NAMALWA (cell line): Measurements from ENCODE around the gene ABLIM2.

ENCODE experiments used
- DNase-seq: peaks from one replicate; pipeline ENCODE4 v3.0.0-alpha.2; 2015; ENCODE audit warnings: low spot score

Gene ABLIM2

DNA sequence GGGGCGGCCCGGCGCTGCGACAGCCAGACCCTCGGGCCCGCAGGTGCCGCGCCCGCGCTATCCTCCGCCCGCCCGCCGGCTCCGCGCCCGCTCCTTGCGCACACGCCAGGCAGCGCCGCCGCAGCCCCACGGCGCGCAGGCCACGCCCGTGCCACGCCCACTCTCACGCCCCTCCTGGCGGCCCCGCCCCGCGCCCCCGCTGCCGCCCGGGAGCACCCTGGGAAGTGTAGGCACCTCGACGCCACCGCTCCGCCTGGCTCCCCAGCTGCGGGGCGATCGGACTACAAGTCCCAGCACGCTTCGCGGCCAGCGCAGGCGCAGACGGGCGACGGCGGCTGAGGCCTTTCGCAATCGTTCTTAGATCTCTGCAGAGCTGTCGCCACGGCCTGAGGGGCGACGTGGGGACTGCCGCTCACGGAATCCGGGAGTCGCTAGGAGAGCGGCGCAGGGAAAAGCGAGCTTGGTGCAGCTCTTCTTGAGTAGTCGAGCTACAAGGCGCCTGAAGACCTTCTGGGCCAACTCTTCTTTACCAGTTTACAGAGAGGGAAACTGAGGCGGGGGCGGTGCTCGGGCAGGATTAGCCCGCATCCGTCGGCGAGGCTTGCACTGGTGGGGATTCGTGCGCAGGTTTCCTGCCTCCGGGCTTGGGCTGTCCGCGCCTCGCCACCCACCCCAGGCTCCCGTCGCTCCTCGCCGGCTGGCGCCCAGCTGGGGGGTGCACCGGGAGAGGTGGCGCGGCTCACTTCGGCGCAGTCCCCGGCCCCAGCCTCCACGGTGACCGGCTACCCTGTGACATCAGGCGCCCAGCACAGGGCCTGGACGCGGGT is at the start of gene ABLIM2:
Gene ABLIM2 (minus strand): TSS at position 104 of the 827 bp plus-strand sequence. CDS start 124 bp downstream, outside the sequence.
- DNase-seq, result peak; percentile 98

DNA sequence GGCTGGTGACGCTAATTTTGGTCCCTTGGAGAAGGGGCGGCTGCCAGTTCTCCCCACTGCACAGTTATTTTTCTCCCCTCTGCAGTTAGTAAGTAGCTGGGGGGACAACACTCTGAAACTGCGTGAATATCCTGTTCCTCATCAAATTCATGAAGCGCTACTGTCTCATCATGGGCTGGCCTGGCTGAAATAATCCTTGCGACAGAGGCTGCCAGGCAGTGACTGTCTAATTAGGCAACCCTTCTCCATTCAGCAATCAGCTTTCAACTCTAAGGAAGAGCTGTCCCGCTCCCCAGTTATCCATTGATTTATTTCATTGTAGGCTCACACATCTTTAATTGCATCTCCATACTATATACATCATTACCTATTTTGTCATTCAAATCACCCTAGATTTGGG is 48.7 kb upstream of the ABLIM2 start:
- no peak for DNase-seq

DNA sequence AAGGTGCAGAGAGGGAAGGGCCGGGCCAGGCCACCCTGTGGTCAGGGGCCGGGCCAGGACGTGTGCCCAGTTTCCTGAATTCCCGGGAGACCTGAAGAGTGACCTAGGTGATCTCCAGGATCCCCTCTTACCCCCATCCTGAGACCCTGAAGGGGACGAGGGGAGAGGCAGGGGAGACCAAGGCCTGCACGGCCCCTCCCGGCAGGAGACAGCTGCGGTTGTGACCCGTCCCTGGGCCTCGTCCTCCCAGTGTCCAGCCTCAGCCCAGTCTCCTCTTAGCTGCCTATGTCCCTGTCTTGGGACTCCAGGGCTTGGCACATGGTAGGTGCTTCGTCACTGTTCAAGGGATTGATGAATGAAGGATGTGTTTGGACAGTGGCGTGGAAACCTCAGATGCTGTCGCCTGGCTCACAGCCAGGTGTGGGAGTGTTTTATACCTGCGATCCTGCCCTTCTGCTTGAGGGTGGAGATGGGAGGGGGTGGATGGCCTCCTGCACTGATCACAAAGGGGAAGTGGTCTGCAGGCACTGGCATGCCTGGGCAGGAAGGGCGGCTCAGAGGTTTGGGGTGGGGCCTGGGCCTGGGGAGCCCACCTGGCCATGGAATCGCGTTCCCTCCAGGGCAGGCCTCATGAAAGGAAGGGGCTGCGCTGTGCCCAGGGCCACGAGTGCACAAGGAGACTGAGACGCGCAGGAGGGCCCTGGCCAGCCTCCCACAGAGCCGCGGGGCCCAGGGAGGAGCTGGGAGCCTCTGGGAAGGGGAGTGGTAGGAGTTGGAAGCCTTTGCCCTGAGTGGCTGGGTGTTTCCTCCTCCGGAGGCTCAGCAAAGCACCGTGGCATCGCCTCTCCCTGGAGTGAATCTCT is 47.4 kb upstream of the ABLIM2 start:
- DNase-seq, result peak; percentile 29

- DNase-seq, result no peak
Measured at GRCh38 chr4:8205241-8205707, 46.7 kb upstream of the ABLIM2 start.

DNA sequence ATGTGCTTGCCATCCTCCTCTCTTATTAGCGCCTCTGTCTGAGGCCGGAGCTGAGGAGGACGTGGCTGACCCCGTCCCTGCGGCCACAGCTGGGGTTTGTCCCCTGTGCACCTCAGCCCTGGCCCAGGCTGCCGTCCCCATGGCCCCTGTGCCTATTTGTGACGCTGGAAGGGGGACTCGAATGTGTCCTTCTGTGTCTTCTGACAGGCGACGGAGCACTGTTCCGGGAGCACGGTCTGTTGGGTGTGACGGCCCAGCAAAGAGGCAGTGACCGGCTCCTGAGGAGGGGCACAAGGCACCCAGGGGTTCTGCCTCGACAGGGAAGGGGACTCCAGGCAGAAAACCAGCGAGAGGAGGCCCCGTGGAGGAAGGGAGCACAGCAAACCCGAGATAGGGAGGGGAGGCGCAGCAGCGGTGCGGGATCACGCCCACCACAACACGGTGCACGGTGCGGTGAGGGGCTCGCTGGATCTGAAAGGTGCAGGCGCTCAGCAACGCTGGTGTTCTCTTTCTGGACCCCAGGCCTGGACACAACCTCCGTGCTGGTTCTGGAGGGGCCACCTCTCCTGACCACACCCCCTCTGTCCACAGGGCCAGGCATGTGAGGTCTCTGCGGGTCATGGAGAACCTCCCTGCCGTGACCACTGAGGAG is 46.1 kb upstream of the ABLIM2 start:
- DNase-seq, result no peak

GRCh38 chr4:8203817-8204216 is 45.2 kb upstream of the ABLIM2 start:
- DNase-seq, result no peak

- peak; percentile 23 for DNase-seq
Measured at GRCh38 chr4:8203052-8203401, 44.4 kb upstream of the ABLIM2 start.

DNA sequence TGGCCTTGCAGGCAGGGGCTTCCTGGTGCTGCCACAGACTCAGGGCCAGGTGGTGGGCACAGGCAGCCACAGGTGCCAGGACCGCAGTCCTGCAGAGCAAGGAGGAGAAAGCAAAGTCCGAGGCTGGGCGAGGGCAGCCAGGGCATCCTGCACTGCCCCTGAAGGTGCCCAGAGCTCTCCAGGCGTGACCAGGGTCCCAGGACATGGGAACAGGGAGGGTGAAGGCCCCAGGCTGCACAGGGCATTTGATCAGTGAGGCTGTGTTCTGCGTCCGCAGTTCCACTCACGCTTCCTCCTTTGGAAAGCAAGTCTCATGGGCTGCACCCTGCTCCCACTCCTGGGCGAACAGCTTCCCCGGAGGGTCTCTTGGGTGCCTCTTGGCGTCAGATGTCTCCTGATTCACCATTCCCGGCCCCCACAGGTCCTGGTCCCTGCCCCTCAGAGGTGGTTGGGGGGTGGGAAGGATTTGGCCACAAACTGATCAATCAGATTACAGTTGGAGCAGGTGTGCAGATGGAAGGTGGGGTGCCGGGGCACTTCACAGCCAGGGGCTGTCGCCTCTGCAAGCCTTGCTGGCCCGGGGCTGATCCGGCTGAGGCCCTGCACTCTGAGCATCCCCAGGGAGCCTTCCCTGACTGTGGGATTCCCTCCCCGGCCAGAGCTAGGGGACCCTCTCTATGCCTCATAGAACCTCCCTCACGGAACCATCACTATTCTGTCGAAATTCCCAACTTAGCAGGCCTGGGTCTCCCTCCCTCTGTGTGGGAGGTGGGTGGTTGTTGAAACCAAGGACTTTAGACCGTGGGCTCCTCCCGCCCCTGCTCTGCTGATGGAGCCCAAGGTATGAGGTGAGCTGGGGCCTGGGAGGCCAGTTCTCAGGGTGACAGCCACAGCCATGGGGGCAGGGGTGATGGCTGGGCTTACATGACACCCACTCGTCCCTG is 43.8 kb upstream of the ABLIM2 start:
- peak; percentile 44 for DNase-seq

GRCh38 chr4:8201321-8201781 is 42.7 kb upstream of the ABLIM2 start:
- peak; percentile 79 for DNase-seq

- DNase-seq, result peak; percentile 88
Measured at GRCh38 chr4:8200302-8200975, 41.8 kb upstream of the ABLIM2 start.

DNA sequence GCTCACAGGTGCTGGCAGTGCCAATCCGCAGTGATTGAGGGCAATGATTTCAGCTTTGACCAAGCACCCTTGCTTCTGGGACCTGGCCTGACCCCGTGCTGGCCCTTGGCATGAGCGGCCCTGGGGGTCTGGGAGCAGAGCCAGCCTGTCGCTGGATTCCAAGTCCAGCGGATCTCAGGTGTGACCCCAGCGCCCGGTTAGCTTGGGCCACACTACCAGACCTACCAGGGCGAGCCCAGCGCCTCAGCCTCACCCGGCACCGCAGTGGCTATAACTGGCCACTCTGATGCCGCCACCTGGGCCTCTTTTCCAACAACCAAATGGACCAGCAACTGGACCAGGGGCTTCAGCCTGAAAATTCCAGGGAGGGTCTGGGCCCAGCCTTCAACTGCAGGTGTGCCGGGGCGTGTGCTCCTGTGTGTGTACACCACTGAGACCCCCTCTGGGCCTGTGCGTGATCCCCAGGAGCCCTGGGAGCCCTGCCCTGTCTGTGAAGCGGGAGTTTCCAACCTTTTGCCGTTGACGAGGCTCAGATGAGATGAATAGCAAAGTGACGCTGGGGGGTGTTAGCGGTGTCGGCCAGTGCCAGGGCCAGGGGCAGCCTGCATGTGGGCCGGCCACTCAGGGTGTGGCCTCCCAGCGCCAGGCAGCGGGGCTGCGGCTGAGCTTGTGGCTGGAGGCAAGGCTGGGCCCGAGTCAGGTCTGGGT is 41.1 kb upstream of the ABLIM2 start:
- no peak for DNase-seq

DNA sequence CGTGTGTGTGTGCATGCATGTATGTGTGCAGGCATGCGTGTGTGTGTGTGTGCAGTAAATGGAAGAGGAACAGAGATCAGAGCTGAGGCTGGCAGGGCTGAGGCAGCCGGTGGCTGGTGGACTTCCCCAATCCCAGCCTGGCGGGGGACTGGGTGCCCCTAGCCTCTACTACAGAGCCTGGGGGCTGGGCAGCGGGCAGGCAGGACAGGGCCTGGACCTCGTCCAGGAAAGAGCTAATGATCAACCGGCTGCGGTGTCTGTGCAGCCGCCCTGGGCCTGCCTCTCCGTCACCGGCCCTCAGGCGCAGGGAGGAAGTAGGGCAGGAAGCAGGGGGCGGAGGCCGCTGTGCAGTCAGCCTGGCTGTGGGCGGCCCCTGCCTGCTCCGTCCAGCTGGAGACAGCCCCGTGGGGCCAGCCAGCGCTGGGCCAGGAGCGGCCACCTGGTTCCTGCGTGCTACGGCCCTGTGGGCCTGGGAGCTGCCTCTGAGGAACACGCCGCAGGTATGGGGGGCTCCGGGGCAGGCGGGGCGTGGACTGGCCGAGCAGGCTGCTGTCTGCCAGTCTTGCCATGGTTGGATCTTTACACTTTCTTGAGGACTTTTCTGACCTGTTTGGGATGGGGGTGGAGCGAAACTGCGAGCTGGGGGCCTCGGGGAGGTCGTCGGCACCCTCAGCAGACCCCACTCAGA is 40.4 kb upstream of the ABLIM2 start, which contains the start of gene SH3TC1:
Gene SH3TC1 (plus strand): TSS at position 385 of the 688 bp plus-strand sequence. CDS start 5,905 bp downstream, outside the sequence.
- DNase-seq, result peak; percentile 79

DNA sequence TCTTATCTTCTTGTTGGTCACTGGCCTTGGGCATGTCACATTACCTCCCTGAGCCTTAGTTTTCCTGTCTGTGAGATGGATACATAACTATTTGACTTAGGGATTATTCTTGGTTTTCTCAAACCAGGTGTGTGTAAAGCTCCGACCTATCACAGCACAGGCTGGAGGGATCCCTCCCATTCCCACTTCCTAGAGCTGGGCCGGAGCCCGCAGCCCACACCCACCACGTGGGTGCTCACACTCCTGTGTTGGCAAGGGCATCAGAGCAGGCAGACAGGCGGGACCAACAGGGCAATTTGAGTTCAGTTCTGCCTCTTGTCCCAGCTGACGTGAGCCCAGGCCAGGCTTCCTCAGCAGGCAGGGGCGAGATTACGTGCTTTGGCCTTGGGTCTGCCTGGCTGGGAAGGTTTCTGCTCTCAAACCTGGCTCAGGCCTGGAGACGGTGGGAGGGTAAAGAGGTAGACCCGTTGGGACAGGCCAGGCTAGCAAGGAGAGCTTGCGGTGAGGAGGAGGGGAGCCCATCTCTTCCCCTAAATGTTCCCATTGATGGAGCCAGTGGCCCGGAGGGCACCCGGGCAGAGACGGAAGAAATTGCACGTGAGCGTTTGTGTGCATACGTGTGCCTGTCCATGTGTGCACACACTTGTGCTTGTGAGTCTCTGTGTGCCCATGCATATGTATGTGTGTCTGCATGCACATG is 39.7 kb upstream of the ABLIM2 start:
- DNase-seq, result peak; percentile 51

DNA sequence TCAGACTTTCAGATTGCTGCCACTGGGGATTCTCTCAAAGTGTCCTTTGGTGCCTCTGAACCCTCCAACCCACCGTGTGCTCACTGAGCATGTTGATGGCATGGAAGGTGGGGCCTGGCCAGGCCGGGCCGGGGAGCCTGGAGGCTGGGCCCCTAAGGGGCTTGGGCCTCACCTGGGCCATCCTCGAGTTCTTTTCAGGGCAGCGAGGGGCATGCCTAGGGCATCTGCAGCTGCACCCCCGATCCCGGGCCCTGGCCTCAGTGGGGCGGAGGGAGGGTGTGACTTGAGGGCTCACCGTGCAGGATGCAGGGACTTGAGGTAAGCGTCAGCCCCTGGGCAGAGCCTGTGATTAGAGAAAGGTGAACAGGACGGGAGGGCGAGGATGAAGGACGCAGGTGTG is 38.9 kb upstream of the ABLIM2 start:
- no peak for DNase-seq

DNA sequence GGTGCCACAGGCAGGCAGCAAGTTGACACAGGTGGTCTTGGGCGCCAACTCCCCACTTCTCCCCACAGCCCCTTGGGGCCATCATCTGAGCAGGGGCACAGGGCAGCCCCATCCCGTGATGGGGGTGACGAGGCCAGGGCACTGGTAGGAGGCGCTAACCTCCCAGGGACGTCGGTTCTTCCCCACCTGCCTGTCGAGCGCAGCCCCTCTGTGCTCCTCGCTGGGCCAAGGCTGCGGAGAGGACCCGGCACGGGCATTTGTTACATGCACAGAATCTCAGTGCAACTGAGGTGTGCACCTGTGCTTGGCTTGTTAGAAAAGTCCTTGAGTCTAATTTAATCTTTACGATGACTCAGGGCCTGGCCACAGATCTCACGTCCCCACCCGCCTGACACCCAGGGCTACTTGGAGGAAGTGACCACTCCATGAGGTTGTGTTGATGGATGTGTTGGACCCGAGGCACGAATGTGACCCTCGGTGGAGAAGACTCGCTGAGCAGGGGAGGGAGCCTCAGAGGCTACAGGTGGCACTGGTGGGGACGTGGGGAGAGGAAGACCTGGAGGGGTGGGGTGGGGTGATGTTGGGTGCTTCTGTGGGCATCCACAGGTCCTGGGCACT is 37.3 kb upstream of the ABLIM2 start:
- DNase-seq, result no peak

GRCh38 chr4:8195431-8195830 is 36.8 kb upstream of the ABLIM2 start:
- no peak for DNase-seq

DNA sequence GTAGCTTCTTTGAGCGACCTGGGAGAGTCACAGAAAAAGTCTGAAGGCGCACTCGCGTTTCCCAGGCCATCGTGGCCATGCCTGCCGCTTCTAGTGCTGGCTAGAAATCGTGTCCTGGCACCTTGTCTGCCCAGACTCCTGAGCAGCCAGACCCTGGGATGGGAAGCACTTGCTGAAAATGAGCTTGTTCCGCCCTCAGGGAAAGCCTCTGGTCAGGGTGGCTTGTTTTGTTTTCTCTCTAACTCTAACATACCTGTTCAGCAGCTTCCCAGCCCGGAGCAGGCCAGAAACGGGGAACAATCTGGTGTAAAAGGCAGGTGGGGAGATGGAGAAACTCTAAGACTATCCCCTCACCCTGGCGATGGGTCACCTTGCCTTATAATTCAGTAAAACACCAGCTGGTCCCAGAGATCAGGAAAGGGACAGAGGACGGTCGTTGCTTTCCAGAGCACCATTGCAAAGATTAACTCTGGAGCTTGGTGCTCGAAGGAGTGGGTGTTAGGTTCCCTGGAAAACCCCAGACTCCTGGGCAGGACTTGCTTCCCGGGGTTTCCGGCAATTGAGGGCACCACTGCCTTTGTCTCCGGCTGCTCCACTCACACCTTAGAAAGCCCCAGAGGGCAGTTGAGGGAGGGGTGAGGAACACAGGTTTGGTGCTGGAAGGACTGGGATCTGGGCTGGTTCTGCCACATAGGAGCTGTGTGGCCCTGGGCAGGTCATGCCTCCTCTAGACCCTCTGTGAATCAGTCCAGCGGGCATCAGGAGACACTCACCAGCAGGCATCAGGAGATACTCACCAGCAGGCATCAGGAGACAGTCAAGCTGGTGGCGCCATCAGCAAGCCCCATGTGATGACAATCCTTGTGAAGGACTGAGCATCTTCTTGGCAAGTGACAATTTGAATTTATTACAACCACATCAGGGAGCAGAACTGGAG is 36.0 kb upstream of the ABLIM2 start:
- no peak for DNase-seq
